Measurements from ENCODE around the gene ATP8B1. TPM values are rescaled to one million over a fixed set of nuclear protein-coding genes. Genes with fewer than 3 reads are reported as not detected.

ATP8B1 gene
- total and polyA plus RNA-seq, 8 donors: 14.4 to 189 (median 53.3) TPM

- peaks cover 0 to 3% (median 0%) of the 10 kb centered on the region in 4 donors for H3K9me3 ChIP-seq
- peak; percentile 40 to 72 for DNase-seq
- intact Hi-C loops (cut with DNase I; ENCODE audit: low total_unique reads): no loop called here
- no peaks in the 10 kb centered on the region for H3K27me3 ChIP-seq
- H3K4me3 ChIP-seq: no peak overlapping the region
- no peaks in the 10 kb centered on the region for H3K36me3 ChIP-seq
- no peak for TF ChIP-seq CTCF (IDR thresholded peaks at IDR 0.05)
- WGBS, 5 donors: 12 to 34% (median 29%) methylated on average over 5 of the region's 5 CpGs
- peaks cover 34 to 77% (median 64%) of the 10 kb centered on the region in 4 donors for H3K4me1 ChIP-seq
- peak overlapping the region; percentile 59 to 88 (median 78) for H3K27ac ChIP-seq
Measured at GRCh38 chr18:57744211-57744694, 58.9 kb downstream of the ATP8B1 start.

- peak overlapping the region; percentile 2 to 88 (median 78) for H3K27ac ChIP-seq
- WGBS, 5 donors: 56 to 71% (median 63%) methylated on average over 3 of the region's 3 CpGs
- no peak for DNase-seq
Measured at GRCh38 chr18:57743008-57743407, 60.1 kb downstream of the ATP8B1 start.

GRCh38 chr18:57741273-57741672 lies 61.8 kb downstream of the ATP8B1 start:
- Histone ChIP-seq H3K36me3 (no peaks in the 10 kb centered on the region), H3K4me1 (peaks cover 22 to 74% (median 56%) of the 10 kb centered on the region in 4 donors), H3K27ac (peak overlapping the region in 1 of 5 donors; percentile 82), H3K4me3 (no peak overlapping the region), H3K9me3 (peaks cover 0 to 3% (median 0%) of the 10 kb centered on the region in 4 donors), H3K27me3 (no peaks in the 10 kb centered on the region)
- no peak for TF ChIP-seq POLR2AphosphoS5 (IDR thresholded peaks at IDR 0.05)
- no peak for TF ChIP-seq CTCF (IDR thresholded peaks at IDR 0.05)
- no peak for TF ChIP-seq EP300 (IDR thresholded peaks at IDR 0.05)
- no peak for TF ChIP-seq POLR2A (IDR thresholded peaks at IDR 0.05)
- WGBS, 5 donors: 79 to 99% (median 96%) methylated on average over 2 of the region's 2 CpGs
- no peak for DNase-seq
- intact Hi-C loops (cut with DNase I; ENCODE audit: low total_unique reads): no loop called here

More at GRCh38 chr18:57743008-57743407, 60.1 kb downstream of the ATP8B1 start:
- H3K9me3 ChIP-seq: peaks cover 0 to 3% (median 0%) of the 10 kb centered on the region in 4 donors
- intact Hi-C loops (cut with DNase I; ENCODE audit: low total_unique reads): no loop called here
- no peak for TF ChIP-seq POLR2A (IDR thresholded peaks at IDR 0.05)
- no peak for TF ChIP-seq EP300 (IDR thresholded peaks at IDR 0.05)
- no peak for TF ChIP-seq CTCF (IDR thresholded peaks at IDR 0.05)
- TF ChIP-seq POLR2AphosphoS5 (IDR thresholded peaks at IDR 0.05): no peak
- H3K27me3 ChIP-seq: no peaks in the 10 kb centered on the region
- H3K36me3 ChIP-seq: no peaks in the 10 kb centered on the region
- peaks cover 32 to 77% (median 64%) of the 10 kb centered on the region in 4 donors for H3K4me1 ChIP-seq
- no peak overlapping the region for H3K4me3 ChIP-seq

GRCh38 chr18:57738078-57738477 lies 65.0 kb downstream of the ATP8B1 start:
- H3K27me3 ChIP-seq: no peaks in the 10 kb centered on the region
- DNase-seq: no peak
- intact Hi-C loops (cut with DNase I; ENCODE audit: low total_unique reads): no loop called here
- WGBS, 5 donors: 28 to 64% (median 50%) methylated on average over 7 of the region's 7 CpGs
- H3K4me3 ChIP-seq: no peak overlapping the region
- H3K27ac ChIP-seq: peak overlapping the region; percentile 57 to 79 (median 73)
- TF ChIP-seq CTCF (IDR thresholded peaks at IDR 0.05) (no peak), POLR2A (IDR thresholded peaks at IDR 0.05) (no peak), POLR2AphosphoS5 (IDR thresholded peaks at IDR 0.05) (no peak), EP300 (IDR thresholded peaks at IDR 0.05) (no peak)
- H3K4me1 ChIP-seq: peaks cover 8 to 54% (median 30%) of the 10 kb centered on the region in 4 donors
- H3K36me3 ChIP-seq: peaks cover 0 to 7% (median 2%) of the 10 kb centered on the region in 4 donors
- peaks cover 0 to 3% (median 0%) of the 10 kb centered on the region in 4 donors for H3K9me3 ChIP-seq

Data from stomach (tissue), 9 donors.